ENCODE results near the gene COL18A1. TPM values are rescaled to one million over a fixed set of nuclear protein-coding genes. Genes with fewer than 3 reads are reported as not detected.

The COL18A1 gene
- total and polyA plus RNA-seq, 9 of the 15 experiments (the other 6 are each of a cell fraction or from before 2014, with no cell fraction given) = 0.14 to 16.4 (median 2.0) TPM

DNA sequence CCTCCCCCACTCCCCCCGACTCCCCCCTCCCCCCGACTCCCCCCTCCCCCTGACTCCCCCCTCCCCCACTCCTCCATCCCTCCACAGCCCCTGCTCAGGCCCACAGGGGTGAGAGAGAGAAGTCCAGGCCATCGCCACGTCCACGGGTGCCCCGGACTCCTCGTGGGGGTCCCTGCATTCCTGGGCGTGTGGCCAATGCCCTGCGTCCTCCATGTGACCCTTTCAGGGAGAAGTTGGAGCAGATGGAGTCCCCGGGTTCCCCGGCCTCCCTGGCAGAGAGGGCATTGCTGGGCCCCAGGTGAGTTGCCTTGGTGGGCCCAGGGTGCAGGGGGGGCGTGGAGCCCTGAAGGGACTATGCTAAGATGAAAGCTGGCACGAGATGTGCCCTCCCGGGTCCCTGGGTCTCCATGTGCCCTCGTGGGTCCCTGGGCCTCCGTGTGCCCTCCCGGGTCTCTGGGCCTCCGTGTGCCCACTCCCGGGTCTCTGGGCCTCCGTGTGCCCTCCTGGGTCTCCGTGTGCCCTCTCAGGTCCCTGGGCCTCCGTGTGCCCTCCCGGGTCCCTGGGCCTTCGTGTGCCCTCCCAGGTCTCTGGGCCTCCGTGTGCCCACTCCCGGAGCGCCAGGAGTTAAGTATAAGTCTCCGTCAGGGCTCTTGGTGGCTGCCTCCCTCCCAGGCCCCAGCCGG, 85.2 kb downstream of the COL18A1 start:
- Histone ChIP-seq H3K9me1 (ENCODE audit: control insufficient read depth, insufficient read depth, low read length) (no peaks in the 10 kb centered on the region), H3K9ac (ENCODE audit: insufficient read depth in 1 of 2, low read depth in 2 of 2, low read length in 2 of 2) (no peak overlapping the region), H4K20me1 (replicated peaks; ENCODE audit: control insufficient read depth, insufficient read depth, low read length) (no peaks in the 10 kb centered on the region; the same call in 1 of the 2 replicates), H2AFZ (ENCODE audit: low read depth, low read length) (no peak overlapping the region), H3K4me1 (replicated peaks in 1 of 2; ENCODE audit: control insufficient read depth in 2 of 2, insufficient read depth in 2 of 2, low read length in 2 of 2) (peaks cover 0 to 68% of the 10 kb centered on the region in 2 experiments; a peak in 2 of 5 replicates), H3K36me3 (ENCODE audit: control insufficient read depth, insufficient read depth, low read length) (no peaks in the 10 kb centered on the region), H3K9me3 (replicated peaks; ENCODE audit: control insufficient read depth, insufficient read depth, low read depth, low read length) (no peaks in the 10 kb centered on the region), H3K27me3 (ENCODE audit: control insufficient read depth in 2 of 2, insufficient read depth in 2 of 2, low read length in 2 of 2) (no peaks in the 10 kb centered on the region), H3K4me3 (no peak overlapping the region), H3K27ac (ENCODE audit: extremely low read depth, low read depth, low read length) (no peak overlapping the region), H3K4me2 (ENCODE audit: insufficient read depth, low read length) (no peak overlapping the region), H3K79me2 (ENCODE audit: control insufficient read depth, insufficient read depth, low read length) (no peaks in the 10 kb centered on the region)
- no TSS peak for BruUV-seq (replicated peaks)
- WGBS (ENCODE audit: insufficient coverage, low coverage, missing lambda C conversion rate) = 48% methylated on average over 18 of the region's 29 CpGs
- no peak for ATAC-seq
- no peak for FAIRE-seq
- TF ChIP-seq XRCC3 (IDR thresholded peaks at IDR 0.05) (no peak), CREB1 (IDR thresholded peaks at IDR 0.05) (no peak), CREB1 (CRISPR knock-in tag; IDR thresholded peaks at IDR 0.05) (no peak), PCBP1 (IDR thresholded peaks at IDR 0.05; ENCODE audit: low read depth, low read length, poor library complexity, severe bottlenecking) (peak; percentile 16), SNIP1 (IDR thresholded peaks at IDR 0.05; ENCODE audit: low read depth) (no peak)
- TF ChIP-seq, protein P1, sequence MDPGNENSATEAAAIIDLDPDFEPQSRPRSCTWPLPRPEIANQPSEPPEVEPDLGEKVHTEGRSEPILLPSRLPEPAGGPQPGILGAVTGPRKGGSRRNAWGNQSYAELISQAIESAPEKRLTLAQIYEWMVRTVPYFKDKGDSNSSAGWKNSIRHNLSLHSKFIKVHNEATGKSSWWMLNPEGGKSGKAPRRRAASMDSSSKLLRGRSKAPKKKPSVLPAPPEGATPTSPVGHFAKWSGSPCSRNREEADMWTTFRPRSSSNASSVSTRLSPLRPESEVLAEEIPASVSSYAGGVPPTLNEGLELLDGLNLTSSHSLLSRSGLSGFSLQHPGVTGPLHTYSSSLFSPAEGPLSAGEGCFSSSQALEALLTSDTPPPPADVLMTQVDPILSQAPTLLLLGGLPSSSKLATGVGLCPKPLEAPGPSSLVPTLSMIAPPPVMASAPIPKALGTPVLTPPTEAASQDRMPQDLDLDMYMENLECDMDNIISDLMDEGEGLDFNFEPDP (CRISPR knock-in tag; IDR thresholded peaks at IDR 0.05) = no peak
- intact Hi-C loops (cut with micrococcal nuclease) (no loop called here), in situ Hi-C loops (cut with MboI) (no loop called here)
- POLR2A ChIA-PET = no interaction called here
- no peak for DNase-seq (ENCODE audit: extremely low read depth in 1 of 4, low spot score in 3 of 4)
- CTCF ChIA-PET (ENCODE audit: low intra/inter-chr PET ratio) = no interaction called here
